SK-N-SH treated with all-trans-retinoic acid at 6 μM for 48 hours (cell line): Measurements from ENCODE around the gene ABCD2.

Experiments used
- ZFP3 ChIP-seq: fragments of 250-450 bp; sonication (Bioruptor Pico); IDR thresholded peaks from 2 replicates; pipeline ENCODE4 v1.5.0; 2020; ENCODE audit warnings: mild to moderate bottlenecking, moderate library complexity
- ZNF8 ChIP-seq: fragments of 450-650 bp; formaldehyde crosslinking; IDR thresholded peaks from 2 replicates; pipeline ENCODE4 v1.5.0; 2020; ENCODE audit warnings: mild to moderate bottlenecking, moderate library complexity
- TF ChIP-seq, protein P1 (sequence below): fragments of 250-450 bp; sonication (Bioruptor Pico); IDR thresholded peaks from 2 replicates; pipeline ENCODE4 v1.8.0; 2020; ENCODE audit warnings: mild to moderate bottlenecking, moderate library complexity, borderline replicate concordance

DNA sequence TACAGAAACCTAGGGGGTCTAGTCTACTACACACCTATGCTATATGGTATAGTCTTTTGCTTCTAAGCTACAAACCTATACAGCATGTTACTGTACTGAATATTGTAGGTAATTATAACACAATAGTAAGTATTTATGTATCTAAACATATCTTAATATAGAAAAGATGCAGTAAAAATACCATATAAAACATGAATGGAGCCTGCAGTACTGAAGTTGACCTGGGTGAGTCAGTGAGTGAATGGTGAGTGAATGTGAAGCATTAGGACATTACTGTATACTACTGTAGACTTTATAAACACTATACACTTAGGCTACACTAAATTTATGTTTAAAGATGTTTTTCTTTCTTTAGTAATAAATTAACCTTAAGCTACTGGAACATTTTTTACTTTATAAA, 13.1 kb upstream of the ABCD2 start:
- TF ChIP-seq ZNF8: no peak
- no peak for TF ChIP-seq ZFP3 (CRISPR knock-in tag)
- TF ChIP-seq, protein P1, sequence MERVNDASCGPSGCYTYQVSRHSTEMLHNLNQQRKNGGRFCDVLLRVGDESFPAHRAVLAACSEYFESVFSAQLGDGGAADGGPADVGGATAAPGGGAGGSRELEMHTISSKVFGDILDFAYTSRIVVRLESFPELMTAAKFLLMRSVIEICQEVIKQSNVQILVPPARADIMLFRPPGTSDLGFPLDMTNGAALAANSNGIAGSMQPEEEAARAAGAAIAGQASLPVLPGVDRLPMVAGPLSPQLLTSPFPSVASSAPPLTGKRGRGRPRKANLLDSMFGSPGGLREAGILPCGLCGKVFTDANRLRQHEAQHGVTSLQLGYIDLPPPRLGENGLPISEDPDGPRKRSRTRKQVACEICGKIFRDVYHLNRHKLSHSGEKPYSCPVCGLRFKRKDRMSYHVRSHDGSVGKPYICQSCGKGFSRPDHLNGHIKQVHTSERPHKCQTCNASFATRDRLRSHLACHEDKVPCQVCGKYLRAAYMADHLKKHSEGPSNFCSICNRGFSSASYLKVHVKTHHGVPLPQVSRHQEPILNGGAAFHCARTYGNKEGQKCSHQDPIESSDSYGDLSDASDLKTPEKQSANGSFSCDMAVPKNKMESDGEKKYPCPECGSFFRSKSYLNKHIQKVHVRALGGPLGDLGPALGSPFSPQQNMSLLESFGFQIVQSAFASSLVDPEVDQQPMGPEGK (CRISPR knock-in tag): no peak
